HepG2 (cell line): Measurements from ENCODE around the gene CACNA1G. TPM values are rescaled to one million over a fixed set of nuclear protein-coding genes. Genes with fewer than 3 reads are reported as not detected.

Experiments
- ATAC-seq: fragments of 200-7000 bp; cut with Tn5 transposase; 3 replicates; pipeline ENCODE4 v1.9.1; 2020; ENCODE audit warnings: mild to moderate bottlenecking, moderate library complexity
- BruUV-seq: library from RNA; stranded (reverse); fragments of 400-500 nt; replicated peaks from 2 replicates; lab custom pipeline; 2021; lab: Mats Ljungman, UMichigan
- CTCF ChIA-PET: fragments of 300-600 bp; formaldehyde crosslinking; extraction: SDS; loops from one replicate; lab custom pipeline; 2021; ENCODE audit warnings: low total read pairs, inconsistent platforms, low intra/inter-chr PET ratio; lab: Yijun Ruan, JAX
- POLR2A ChIA-PET: fragments of 350-600 bp; sonication (Branson Sonifier 250); formaldehyde crosslinking; loops from one replicate; lab custom pipeline; 2020; ENCODE audit warnings: antibody characterized with exemption, inconsistent platforms; lab: Yijun Ruan, JAX
- DNase-seq: peaks from one replicate; pipeline ENCODE4 v3.0.0-alpha.2; 2015; ENCODE audit warnings: low spot score
- FAIRE-seq: peaks from 3 replicates; lab custom pipeline; 2011; peaks lifted over from hg19 to GRCh38; lab: Jason Lieb, UNC
- H2AFZ ChIP-seq: one replicate; pipeline ENCODE4 v1.6.1; 2011; ENCODE audit warnings: low read length, inconsistent platforms
- H3K27ac ChIP-seq: fragments of 300-600 bp; 3 replicates; pipeline ENCODE4 v1.8.0; 2011; ENCODE audit warnings: mixed run types, mild to moderate bottlenecking, mixed read lengths, low read length, inconsistent platforms; ENCODE audit not compliant: insufficient read depth; ENCODE audit errors: extremely low read length
- H3K27me3 ChIP-seq, 2 experiments: fragments of 200-600 bp in 1 of 2; 2 replicates in 1 of 2; 3 replicates in 1 of 2; pipeline versions ENCODE4 v1.6.0 to v1.8.0; 2011; ENCODE audit warnings: low read length in 2 of 2, mild to moderate bottlenecking in 2 of 2, moderate library complexity in 2 of 2, inconsistent platforms in 1 of 2; ENCODE audit not compliant: insufficient read depth in 2 of 2, control insufficient read depth in 1 of 2
- H3K36me3 ChIP-seq, 2 experiments: fragments of 200-600 bp in 1 of 2; replicated peaks in 1 of 2; 2 replicates in 1 of 2; 3 replicates in 1 of 2; pipeline versions ENCODE4 v1.5.1 to v1.8.0; 2011; ENCODE audit warnings: low read length in 2 of 2, inconsistent platforms in 1 of 2; ENCODE audit not compliant: insufficient read depth in 2 of 2, control insufficient read depth in 1 of 2
- H3K4me1 ChIP-seq: 2 replicates; pipeline ENCODE4 v1.5.1; 2012; ENCODE audit warnings: low read length, inconsistent platforms; ENCODE audit not compliant: insufficient read depth
- H3K4me2 ChIP-seq: 2 replicates; pipeline ENCODE4 v1.6.0; 2011; ENCODE audit warnings: low read depth, low read length, inconsistent platforms
- H3K4me3 ChIP-seq, 3 experiments: fragments of 200-600 bp in 1 of 3; sonication (generic), shearing (Covaris generic) in 1 of 3; replicated peaks in 1 of 3; 2 replicates each; pipeline ENCODE4 v1.5.1; 2011 to 2016; ENCODE audit warnings: low read length in 3 of 3, inconsistent platforms in 2 of 3, low read depth in 2 of 3, mild to moderate bottlenecking in 2 of 3, control low read depth in 1 of 3, mixed read lengths in 1 of 3; ENCODE audit not compliant: insufficient read depth in 1 of 3
- H3K79me2 ChIP-seq: one replicate; pipeline ENCODE4 v1.6.1; 2011; ENCODE audit warnings: low read length, inconsistent platforms; ENCODE audit not compliant: insufficient read depth
- H3K9ac ChIP-seq: 2 replicates; pipeline ENCODE4 v1.6.0; 2011; ENCODE audit warnings: mild to moderate bottlenecking, low read depth, low read length, inconsistent platforms; ENCODE audit not compliant: insufficient read depth
- H3K9me3 ChIP-seq: 2 replicates; pipeline ENCODE4 v1.5.1; 2012; ENCODE audit warnings: mild to moderate bottlenecking, low read length
- H4K20me1 ChIP-seq: 2 replicates; pipeline ENCODE4 v1.6.0; 2011; ENCODE audit warnings: inconsistent platforms, mild to moderate bottlenecking, low read length, moderate library complexity; ENCODE audit not compliant: insufficient read depth
- EZH2 ChIP-seq: conservative IDR thresholded peaks from 2 replicates; pipeline ENCODE4 v1.6.1; 2012; ENCODE audit warnings: mild to moderate bottlenecking, low read depth, low read length, moderate library complexity
- HNRNPUL1 ChIP-seq: fragments of 200-400 bp; formaldehyde crosslinking; IDR thresholded peaks from 2 replicates; pipeline ENCODE4 v1.6.1; 2017; ENCODE audit warnings: low read depth, mild to moderate bottlenecking, low read length, moderate library complexity
- NRL ChIP-seq: sonication (generic); formaldehyde crosslinking; IDR thresholded peaks from 2 replicates; pipeline ENCODE4 v1.5.0; 2020; ENCODE audit warnings: missing genetic modification reagents, mild to moderate bottlenecking, moderate library complexity, borderline replicate concordance
- SCMH1 ChIP-seq: sonication (generic); formaldehyde crosslinking; IDR thresholded peaks from 2 replicates; pipeline ENCODE4 v1.9.0; 2021; ENCODE audit warnings: missing genetic modification reagents, mild to moderate bottlenecking, borderline replicate concordance
- SP2 ChIP-seq: sonication (generic); formaldehyde crosslinking; IDR thresholded peaks from 2 replicates; pipeline ENCODE4 v1.5.1; 2020; ENCODE audit warnings: mild to moderate bottlenecking, missing genetic modification reagents
- SRSF1 ChIP-seq: fragments of 200-400 bp; formaldehyde crosslinking; optimal IDR thresholded peaks from 2 replicates; pipeline ENCODE3; 2017; ENCODE audit warnings: mild to moderate bottlenecking, low read depth, low read length, moderate library complexity
- WGBS: methylation state at CpG from one replicate; pipeline ENCODE4 v1.1.6; 2017; ENCODE audit warnings: low lambda C conversion rate; 5-methylcytosine and 5-hydroxymethylcytosine counted together
- in situ Hi-C: cut with HindIII; loops from 2 replicates; pipeline ENCODE4 v1.10.0; 2017; ENCODE audit warnings: low pct_unique_long_range_greater_than_20kb; ENCODE audit not compliant: extremely low pct_ligation_motif_present
- intact Hi-C: fragments of 100-400 bp; cut with micrococcal nuclease; formaldehyde crosslinking; loops from one replicate; pipeline ENCODE4 v1.10.0; 2022; ENCODE audit not compliant: unreplicated experiment
- polyA plus RNA-seq, 8 experiments: library from polyadenylated mRNA; depleted of rRNA in 3 of 8; stranded (reverse) in 7 of 8; unstranded in 1 of 8; fragments of >200 nt; fragmentation: Illumina TruSeq in 4 of 8; extraction: Trizol in 4 of 8; gene quantifications; 2 replicates each; pipeline versions ENCODE4 v1.2.1 to v1.2.3, GENCODE V29; 2011 to 2016; ENCODE audit warnings: low read depth in 4 of 8, missing spikeins in 1 of 8, mixed read lengths in 1 of 8; ENCODE audit not compliant: insufficient read depth in 1 of 8
- total RNA-seq, 5 experiments: library from RNA; depleted of rRNA; stranded (reverse); fragments of >200 nt; fragmentation: Illumina TruSeq; extraction: Trizol; gene quantifications; 2 replicates each; pipeline ENCODE4 v1.2.3, GENCODE V29; 2016; ENCODE audit warnings: low read depth in 1 of 5
- TF ChIP-seq, protein P1 (sequence below): sonication (generic); formaldehyde crosslinking; IDR thresholded peaks from 2 replicates; pipeline ENCODE4 v1.5.0; 2020; ENCODE audit warnings: mild to moderate bottlenecking, missing genetic modification reagents
- TF ChIP-seq, protein P2 (sequence below): sonication (generic); formaldehyde crosslinking; IDR thresholded peaks from 2 replicates; pipeline ENCODE4 v1.4.0; 2020; ENCODE audit warnings: missing genetic modification reagents

Gene CACNA1G
- total and polyA plus RNA-seq, 2 of the 13 experiments (the other 11 are each of a cell fraction or from before 2014, with no cell fraction given) = 0.02 TPM; not detected in 1

DNA sequence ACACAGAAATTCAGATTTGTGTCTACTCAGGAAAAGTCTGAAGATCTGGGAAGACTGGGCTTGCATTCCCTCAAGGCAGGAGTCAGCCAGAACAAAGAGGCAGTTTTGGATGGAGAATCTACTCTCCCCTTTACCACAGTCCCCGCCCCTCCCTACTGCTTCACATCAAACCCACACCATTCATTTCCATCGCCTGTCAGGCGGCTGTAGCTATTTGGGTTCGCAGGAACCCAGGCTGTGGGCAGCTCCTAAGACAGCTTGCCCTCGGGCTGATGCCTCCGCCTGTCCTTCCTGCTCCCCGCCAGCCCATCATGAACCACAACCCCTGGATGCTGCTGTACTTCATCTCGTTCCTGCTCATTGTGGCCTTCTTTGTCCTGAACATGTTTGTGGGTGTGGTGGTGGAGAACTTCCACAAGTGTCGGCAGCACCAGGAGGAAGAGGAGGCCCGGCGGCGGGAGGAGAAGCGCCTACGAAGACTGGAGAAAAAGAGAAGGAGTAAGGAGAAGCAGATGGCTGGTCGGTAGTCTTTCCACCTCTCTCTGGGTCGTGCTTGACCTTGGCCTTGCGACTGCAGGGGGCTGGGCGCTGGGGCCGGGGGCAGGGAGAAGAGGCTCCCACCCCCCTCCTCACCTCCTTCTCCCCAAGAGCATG lies 47.1 kb downstream of the CACNA1G start:
- Histone ChIP-seq H3K9ac (no peak overlapping the region), H3K9me3 (no peaks in the 10 kb centered on the region), H3K27ac (no peak overlapping the region), H3K4me1 (peaks cover 4% of the 10 kb centered on the region), H3K36me3 (no peaks in the 10 kb centered on the region), H4K20me1 (no peaks in the 10 kb centered on the region), H3K27me3 (peaks cover 29 to 96% of the 10 kb centered on the region in 2 experiments; a peak in 4 of 5 replicates), H2AFZ (no peak overlapping the region), H3K4me2 (no peak overlapping the region), H3K4me3 (no peak overlapping the region), H3K79me2 (no peaks in the 10 kb centered on the region)
- no TSS peak for BruUV-seq
- ATAC-seq = no peak
- ChIA-PET POLR2A (no interaction called here), CTCF (no interaction called here)
- no peak for DNase-seq
- WGBS = 31% methylated on average over 19 of the region's 19 CpGs
- FAIRE-seq = no peak
- TF ChIP-seq, protein P1, sequence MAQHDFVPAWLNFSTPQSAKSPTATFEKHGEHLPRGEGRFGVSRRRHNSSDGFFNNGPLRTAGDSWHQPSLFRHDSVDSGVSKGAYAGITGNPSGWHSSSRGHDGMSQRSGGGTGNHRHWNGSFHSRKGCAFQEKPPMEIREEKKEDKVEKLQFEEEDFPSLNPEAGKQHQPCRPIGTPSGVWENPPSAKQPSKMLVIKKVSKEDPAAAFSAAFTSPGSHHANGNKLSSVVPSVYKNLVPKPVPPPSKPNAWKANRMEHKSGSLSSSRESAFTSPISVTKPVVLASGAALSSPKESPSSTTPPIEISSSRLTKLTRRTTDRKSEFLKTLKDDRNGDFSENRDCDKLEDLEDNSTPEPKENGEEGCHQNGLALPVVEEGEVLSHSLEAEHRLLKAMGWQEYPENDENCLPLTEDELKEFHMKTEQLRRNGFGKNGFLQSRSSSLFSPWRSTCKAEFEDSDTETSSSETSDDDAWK = no peak
- TF ChIP-seq, protein P2, sequence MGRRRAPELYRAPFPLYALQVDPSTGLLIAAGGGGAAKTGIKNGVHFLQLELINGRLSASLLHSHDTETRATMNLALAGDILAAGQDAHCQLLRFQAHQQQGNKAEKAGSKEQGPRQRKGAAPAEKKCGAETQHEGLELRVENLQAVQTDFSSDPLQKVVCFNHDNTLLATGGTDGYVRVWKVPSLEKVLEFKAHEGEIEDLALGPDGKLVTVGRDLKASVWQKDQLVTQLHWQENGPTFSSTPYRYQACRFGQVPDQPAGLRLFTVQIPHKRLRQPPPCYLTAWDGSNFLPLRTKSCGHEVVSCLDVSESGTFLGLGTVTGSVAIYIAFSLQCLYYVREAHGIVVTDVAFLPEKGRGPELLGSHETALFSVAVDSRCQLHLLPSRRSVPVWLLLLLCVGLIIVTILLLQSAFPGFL (CRISPR knock-in tag) = no peak
- TF ChIP-seq SCMH1 (CRISPR knock-in tag) (no peak), SRSF1 (no peak), HNRNPUL1 (no peak), NRL (CRISPR knock-in tag) (no peak), EZH2 (peak; percentile 55; the same call in 1 of the 2 replicates), SP2 (CRISPR knock-in tag) (no peak)
- intact Hi-C loops = no loop called here
- in situ Hi-C loops = no loop called here
